NT2/D1 (cell line): ENCODE data around the gene RASL10A.

Source experiments
- SUZ12 ChIP-seq: IDR thresholded peaks from 2 replicates; pipeline ENCODE4 v1.6.1; 2011; ENCODE audit not compliant: insufficient read length, insufficient read depth; ENCODE audit errors: extremely low read depth
- YY1 ChIP-seq: IDR thresholded peaks from 2 replicates; pipeline ENCODE4 v1.6.1; 2011; ENCODE audit not compliant: insufficient read length, insufficient read depth
- ZNF274 ChIP-seq: IDR thresholded peaks from 2 replicates; pipeline ENCODE4 v1.6.1; 2011; ENCODE audit warnings: mild to moderate bottlenecking, low read depth, low read length

- no peak for TF ChIP-seq YY1
- TF ChIP-seq ZNF274, result no peak
- TF ChIP-seq SUZ12, result no peak
Observed at GRCh38 chr22:29325785-29326315, 10.4 kb upstream of the RASL10A start.
